Activated CD8-positive, alpha-beta memory T cell treated with anti-CD3 and anti-CD28 coated beads for 4 hours (primary cell): ENCODE results near the gene CERT1.

ENCODE experiments used
- DNase-seq, 2 donors: peaks; one replicate each; pipeline ENCODE4 v3.0.0-alpha.2; 2020; ENCODE audit warnings: low read depth in 2 of 2

CERT1 gene

GRCh38 chr5:75473463-75473862 lies 38.0 kb downstream of the CERT1 start:
- DNase-seq, result no peak

GRCh38 chr5:75472973-75473372 lies 38.5 kb downstream of the CERT1 start:
- no peak for DNase-seq

- DNase-seq, result no peak
These were observed 40.2 kb downstream of the CERT1 start for GRCh38 chr5:75471193-75471592.

- DNase-seq, result no peak
These were observed 42.4 kb downstream of the CERT1 start for GRCh38 chr5:75469017-75469416.

GRCh38 chr5:75468593-75468992 lies 42.8 kb downstream of the CERT1 start:
- no peak for DNase-seq

- no peak for DNase-seq
These were observed 45.3 kb downstream of the CERT1 start for GRCh38 chr5:75466006-75466716.

GRCh38 chr5:75465480-75465879 lies 45.9 kb downstream of the CERT1 start:
- DNase-seq, result no peak

GRCh38 chr5:75463726-75464125 lies 47.7 kb downstream of the CERT1 start:
- no peak for DNase-seq

GRCh38 chr5:75461679-75462078 lies 49.8 kb downstream of the CERT1 start:
- no peak for DNase-seq

GRCh38 chr5:75460942-75461610 lies 50.4 kb downstream of the CERT1 start:
- no peak for DNase-seq

- no peak for DNase-seq
These were observed 50.9 kb downstream of the CERT1 start for GRCh38 chr5:75460532-75460931.

- no peak for DNase-seq
These were observed 53.7 kb downstream of the CERT1 start for GRCh38 chr5:75457691-75458090.

- DNase-seq, result no peak
These were observed 54.3 kb downstream of the CERT1 start for GRCh38 chr5:75457161-75457560.

- DNase-seq, result no peak
These were observed 61.4 kb downstream of the CERT1 start for GRCh38 chr5:75450069-75450468.

GRCh38 chr5:75446068-75446467 lies 65.4 kb downstream of the CERT1 start:
- no peak for DNase-seq

- no peak for DNase-seq
These were observed 69.9 kb downstream of the CERT1 start for GRCh38 chr5:75441560-75441959.

- no peak for DNase-seq
These were observed 72.2 kb downstream of the CERT1 start for GRCh38 chr5:75439276-75439675.

- no peak for DNase-seq
These were observed 72.7 kb downstream of the CERT1 start for GRCh38 chr5:75438722-75439121.

- no peak for DNase-seq
These were observed 76.3 kb downstream of the CERT1 start for GRCh38 chr5:75435096-75435495.

GRCh38 chr5:75433814-75434506 lies 77.5 kb downstream of the CERT1 start:
- DNase-seq, result no peak

GRCh38 chr5:75414241-75414640 lies 97.2 kb downstream of the CERT1 start:
- no peak for DNase-seq

- DNase-seq, result no peak
These were observed 99.1 kb downstream of the CERT1 start for GRCh38 chr5:75412111-75412990.
